ENCODE data around the gene SLC16A7.

The SLC16A7 gene

GRCh38 chr12:59695379-59695778 is 99.5 kb downstream of the SLC16A7 start:
- WGBS (ENCODE audit: extremely low coverage, insufficient coverage, insufficient read length) = no CpG with 5 or more reads among the region's 1 CpG
- H3K79me2 ChIP-seq (ENCODE audit: control insufficient read depth, insufficient read depth, low read length, poor library complexity) = no peaks in the 10 kb centered on the region
- H3K79me1 ChIP-seq (ENCODE audit: low read length) = no peaks in the 10 kb centered on the region
- H3K4me1 ChIP-seq (ENCODE audit: control insufficient read depth in 1 of 2, insufficient read depth in 2 of 2, low read length in 2 of 2) = no peaks in the 10 kb centered on the region
- peak; percentile 11 to 53 for DNase-seq
- no peaks in the 10 kb centered on the region for H3K9me3 ChIP-seq (ENCODE audit: insufficient read depth, low read depth, low read length)
- no peaks in the 10 kb centered on the region for H3K36me3 ChIP-seq (ENCODE audit: control insufficient read depth in 1 of 2, insufficient read depth in 2 of 2, low read length in 2 of 2)
- H3K14ac ChIP-seq (ENCODE audit: low read length) = no peak overlapping the region
- H2BK12ac ChIP-seq (ENCODE audit: low read length) = no peak overlapping the region
- no peak overlapping the region for H4K12ac ChIP-seq (ENCODE audit: low read depth, low read length)
- no peak overlapping the region for H3K4me3 ChIP-seq (ENCODE audit: low read depth, low read length)
- H3K27ac ChIP-seq (ENCODE audit: low read depth, low read length) = no peak overlapping the region
- H2AFZ ChIP-seq (ENCODE audit: insufficient read depth, low read length, poor library complexity) = no peak overlapping the region
- no peak overlapping the region for H3K4me2 ChIP-seq (ENCODE audit: low read length)
- no peak overlapping the region for H4K91ac ChIP-seq (ENCODE audit: low read depth, low read length)
- H3K23ac ChIP-seq (ENCODE audit: low read length) = no peak overlapping the region
- H3K4ac ChIP-seq (ENCODE audit: low read depth, low read length) = no peak overlapping the region
- no peak overlapping the region for H2BK120ac ChIP-seq (ENCODE audit: insufficient read depth, low read length, poor library complexity)
- H4K8ac ChIP-seq (ENCODE audit: low read depth, low read length) = no peak overlapping the region
- no peak overlapping the region for H3K9ac ChIP-seq (ENCODE audit: low read length)
- no peaks in the 10 kb centered on the region for H3K27me3 ChIP-seq (ENCODE audit: insufficient read depth, low read length)
- no peak overlapping the region for H3K18ac ChIP-seq (ENCODE audit: low read length)
- no peak overlapping the region for H2AK5ac ChIP-seq (ENCODE audit: low read length)
- H2BK5ac ChIP-seq (ENCODE audit: low read depth, low read length, poor library complexity) = no peak overlapping the region

- Histone ChIP-seq H3K79me2 (ENCODE audit: control insufficient read depth, insufficient read depth, low read length, poor library complexity) (no peaks in the 10 kb centered on the region), H4K8ac (ENCODE audit: low read depth, low read length) (no peak overlapping the region), H2AK5ac (ENCODE audit: low read length) (no peak overlapping the region), H4K12ac (ENCODE audit: low read depth, low read length) (no peak overlapping the region), H3K36me3 (ENCODE audit: control insufficient read depth in 1 of 2, insufficient read depth in 2 of 2, low read length in 2 of 2) (no peaks in the 10 kb centered on the region), H3K27me3 (ENCODE audit: insufficient read depth, low read length) (no peaks in the 10 kb centered on the region), H3K14ac (ENCODE audit: low read length) (no peak overlapping the region), H3K23ac (ENCODE audit: low read length) (no peak overlapping the region), H3K18ac (ENCODE audit: low read length) (no peak overlapping the region), H4K91ac (ENCODE audit: low read depth, low read length) (no peak overlapping the region), H3K4me1 (ENCODE audit: control insufficient read depth in 1 of 2, insufficient read depth in 2 of 2, low read length in 2 of 2) (no peaks in the 10 kb centered on the region), H3K4ac (ENCODE audit: low read depth, low read length) (no peak overlapping the region), H2AFZ (ENCODE audit: insufficient read depth, low read length, poor library complexity) (no peak overlapping the region), H3K79me1 (ENCODE audit: low read length) (no peaks in the 10 kb centered on the region), H3K9ac (ENCODE audit: low read length) (no peak overlapping the region), H3K4me3 (ENCODE audit: low read depth, low read length) (no peak overlapping the region), H3K9me3 (ENCODE audit: insufficient read depth, low read depth, low read length) (no peaks in the 10 kb centered on the region), H3K4me2 (ENCODE audit: low read length) (no peak overlapping the region), H3K27ac (ENCODE audit: low read depth, low read length) (no peak overlapping the region), H2BK5ac (ENCODE audit: low read depth, low read length, poor library complexity) (no peak overlapping the region), H2BK12ac (ENCODE audit: low read length) (no peak overlapping the region), H2BK120ac (ENCODE audit: insufficient read depth, low read length, poor library complexity) (no peak overlapping the region)
- peak in 1 of 2 donors; percentile 22 for DNase-seq
- WGBS (ENCODE audit: extremely low coverage, insufficient coverage, insufficient read length) = no CpG with 5 or more reads among the region's 4 CpGs
Observed at GRCh38 chr12:59698600-59698999, 102.8 kb downstream of the SLC16A7 start.

GRCh38 chr12:59699421-59700152 is 103.8 kb downstream of the SLC16A7 start:
- Histone ChIP-seq H3K23ac (ENCODE audit: low read length) (no peak overlapping the region), H3K79me1 (ENCODE audit: low read length) (no peaks in the 10 kb centered on the region), H3K4me1 (ENCODE audit: control insufficient read depth in 1 of 2, insufficient read depth in 2 of 2, low read length in 2 of 2) (no peaks in the 10 kb centered on the region), H3K79me2 (ENCODE audit: control insufficient read depth, insufficient read depth, low read length, poor library complexity) (no peaks in the 10 kb centered on the region), H3K27me3 (ENCODE audit: insufficient read depth, low read length) (no peaks in the 10 kb centered on the region), H4K91ac (ENCODE audit: low read depth, low read length) (no peak overlapping the region), H2AK5ac (ENCODE audit: low read length) (no peak overlapping the region), H2AFZ (ENCODE audit: insufficient read depth, low read length, poor library complexity) (no peak overlapping the region), H2BK5ac (ENCODE audit: low read depth, low read length, poor library complexity) (no peak overlapping the region), H2BK120ac (ENCODE audit: insufficient read depth, low read length, poor library complexity) (no peak overlapping the region), H3K18ac (ENCODE audit: low read length) (no peak overlapping the region), H4K8ac (ENCODE audit: low read depth, low read length) (no peak overlapping the region), H3K27ac (ENCODE audit: low read depth, low read length) (no peak overlapping the region), H3K4me3 (ENCODE audit: low read depth, low read length) (no peak overlapping the region), H3K4me2 (ENCODE audit: low read length) (no peak overlapping the region), H3K36me3 (ENCODE audit: control insufficient read depth in 1 of 2, insufficient read depth in 2 of 2, low read length in 2 of 2) (no peaks in the 10 kb centered on the region), H3K4ac (ENCODE audit: low read depth, low read length) (no peak overlapping the region), H3K9me3 (ENCODE audit: insufficient read depth, low read depth, low read length) (no peaks in the 10 kb centered on the region), H3K14ac (ENCODE audit: low read length) (no peak overlapping the region), H4K12ac (ENCODE audit: low read depth, low read length) (no peak overlapping the region), H3K9ac (ENCODE audit: low read length) (no peak overlapping the region), H2BK12ac (ENCODE audit: low read length) (no peak overlapping the region)
- DNase-seq = peak in 1 of 2 donors; percentile 59
- WGBS (ENCODE audit: extremely low coverage, insufficient coverage, insufficient read length) = no CpG with 5 or more reads among the region's 2 CpGs

GRCh38 chr12:59700153-59700450 is 104.3 kb downstream of the SLC16A7 start:
- H4K12ac ChIP-seq (ENCODE audit: low read depth, low read length) = no peak overlapping the region
- no peak overlapping the region for H2AFZ ChIP-seq (ENCODE audit: insufficient read depth, low read length, poor library complexity)
- H3K27me3 ChIP-seq (ENCODE audit: insufficient read depth, low read length) = no peaks in the 10 kb centered on the region
- H3K27ac ChIP-seq (ENCODE audit: low read depth, low read length) = no peak overlapping the region
- H3K9me3 ChIP-seq (ENCODE audit: insufficient read depth, low read depth, low read length) = no peaks in the 10 kb centered on the region
- no peak overlapping the region for H4K8ac ChIP-seq (ENCODE audit: low read depth, low read length)
- no peak overlapping the region for H4K91ac ChIP-seq (ENCODE audit: low read depth, low read length)
- no peak overlapping the region for H3K4me3 ChIP-seq (ENCODE audit: low read depth, low read length)
- H2BK12ac ChIP-seq (ENCODE audit: low read length) = no peak overlapping the region
- no peak overlapping the region for H3K14ac ChIP-seq (ENCODE audit: low read length)
- H2AK5ac ChIP-seq (ENCODE audit: low read length) = no peak overlapping the region
- H3K4me2 ChIP-seq (ENCODE audit: low read length) = no peak overlapping the region
- no peaks in the 10 kb centered on the region for H3K36me3 ChIP-seq (ENCODE audit: control insufficient read depth in 1 of 2, insufficient read depth in 2 of 2, low read length in 2 of 2)
- no peak overlapping the region for H2BK120ac ChIP-seq (ENCODE audit: insufficient read depth, low read length, poor library complexity)
- no peak overlapping the region for H3K4ac ChIP-seq (ENCODE audit: low read depth, low read length)
- no peak overlapping the region for H3K9ac ChIP-seq (ENCODE audit: low read length)
- H3K23ac ChIP-seq (ENCODE audit: low read length) = no peak overlapping the region
- no peaks in the 10 kb centered on the region for H3K79me1 ChIP-seq (ENCODE audit: low read length)
- H3K18ac ChIP-seq (ENCODE audit: low read length) = no peak overlapping the region
- H3K79me2 ChIP-seq (ENCODE audit: control insufficient read depth, insufficient read depth, low read length, poor library complexity) = no peaks in the 10 kb centered on the region
- no peak overlapping the region for H2BK5ac ChIP-seq (ENCODE audit: low read depth, low read length, poor library complexity)
- WGBS (ENCODE audit: extremely low coverage, insufficient coverage, insufficient read length) = no CpG with 5 or more reads among the region's 1 CpG
- no peak for DNase-seq
- no peaks in the 10 kb centered on the region for H3K4me1 ChIP-seq (ENCODE audit: control insufficient read depth in 1 of 2, insufficient read depth in 2 of 2, low read length in 2 of 2)
